IPS-18c (cell line): ENCODE data around the gene STK32B.

Experiments
- H3K4me3 ChIP-seq: 2 replicates; pipeline ENCODE4 v1.7.0; 2013; ENCODE audit warnings: low read depth, mild to moderate bottlenecking, low read length, moderate library complexity; ENCODE audit not compliant: insufficient read depth
- H3K9me3 ChIP-seq: one replicate; pipeline ENCODE4 v1.6.1; 2013; ENCODE audit warnings: mild to moderate bottlenecking, low read length, moderate library complexity; ENCODE audit not compliant: control insufficient read depth, insufficient read depth

STK32B gene

GRCh38 chr4:5395781-5396180 is 344.5 kb downstream of the STK32B start:
- H3K4me3 ChIP-seq: no peak overlapping the region

GRCh38 chr4:5398056-5398455 is 346.8 kb downstream of the STK32B start:
- Histone ChIP-seq H3K9me3 (no peaks in the 10 kb centered on the region), H3K4me3 (no peak overlapping the region)

More at GRCh38 chr4:5395781-5396180, 344.5 kb downstream of the STK32B start:
- no peaks in the 10 kb centered on the region for H3K9me3 ChIP-seq

GRCh38 chr4:5399124-5399523 is 347.8 kb downstream of the STK32B start:
- H3K4me3 ChIP-seq: no peak overlapping the region

GRCh38 chr4:5399790-5400421 is 348.6 kb downstream of the STK32B start:
- Histone ChIP-seq H3K9me3 (no peaks in the 10 kb centered on the region), H3K4me3 (no peak overlapping the region)

More at GRCh38 chr4:5399124-5399523, 347.8 kb downstream of the STK32B start:
- no peaks in the 10 kb centered on the region for H3K9me3 ChIP-seq

- no peak overlapping the region for H3K4me3 ChIP-seq
- H3K9me3 ChIP-seq: peaks cover 10% of the 10 kb centered on the region
Measured at GRCh38 chr4:5403746-5404497, 352.6 kb downstream of the STK32B start.

- H3K9me3 ChIP-seq: peaks cover 10% of the 10 kb centered on the region
- no peak overlapping the region for H3K4me3 ChIP-seq
Measured at GRCh38 chr4:5409237-5409636, 358.0 kb downstream of the STK32B start.

- H3K4me3 ChIP-seq: no peak overlapping the region
- H3K9me3 ChIP-seq: peaks cover 10% of the 10 kb centered on the region
Measured at GRCh38 chr4:5409972-5410618, 358.8 kb downstream of the STK32B start.

- no peak overlapping the region for H3K4me3 ChIP-seq
Measured at GRCh38 chr4:5412296-5412695, 361.0 kb downstream of the STK32B start.

GRCh38 chr4:5412751-5413150 is 361.5 kb downstream of the STK32B start:
- no peak overlapping the region for H3K4me3 ChIP-seq

More at GRCh38 chr4:5412296-5412695, 361.0 kb downstream of the STK32B start:
- H3K9me3 ChIP-seq: peaks cover 4% of the 10 kb centered on the region

GRCh38 chr4:5416637-5417036 is 365.4 kb downstream of the STK32B start:
- Histone ChIP-seq H3K4me3 (no peak overlapping the region), H3K9me3 (no peaks in the 10 kb centered on the region)

More at GRCh38 chr4:5412751-5413150, 361.5 kb downstream of the STK32B start:
- peaks cover 3% of the 10 kb centered on the region for H3K9me3 ChIP-seq

- Histone ChIP-seq H3K9me3 (peaks cover 4% of the 10 kb centered on the region), H3K4me3 (no peak overlapping the region)
Measured at GRCh38 chr4:5420266-5420665, 369.0 kb downstream of the STK32B start.

GRCh38 chr4:5421416-5421815 is 370.1 kb downstream of the STK32B start:
- H3K9me3 ChIP-seq: peaks cover 4% of the 10 kb centered on the region
- no peak overlapping the region for H3K4me3 ChIP-seq

- Histone ChIP-seq H3K9me3 (peaks cover 4% of the 10 kb centered on the region), H3K4me3 (no peak overlapping the region)
Measured at GRCh38 chr4:5422195-5422594, 370.9 kb downstream of the STK32B start.

- H3K9me3 ChIP-seq: peaks cover 4% of the 10 kb centered on the region
- H3K4me3 ChIP-seq: no peak overlapping the region
Measured at GRCh38 chr4:5423670-5424069, 372.4 kb downstream of the STK32B start.

- H3K4me3 ChIP-seq: no peak overlapping the region
- H3K9me3 ChIP-seq: peaks cover 4% of the 10 kb centered on the region
Measured at GRCh38 chr4:5424211-5424610, 372.9 kb downstream of the STK32B start.

GRCh38 chr4:5424901-5425300 is 373.6 kb downstream of the STK32B start:
- Histone ChIP-seq H3K9me3 (peaks cover 4% of the 10 kb centered on the region), H3K4me3 (no peak overlapping the region)

GRCh38 chr4:5429747-5430146 is 378.5 kb downstream of the STK32B start:
- H3K4me3 ChIP-seq: no peak overlapping the region
- no peaks in the 10 kb centered on the region for H3K9me3 ChIP-seq

- Histone ChIP-seq H3K9me3 (no peaks in the 10 kb centered on the region), H3K4me3 (no peak overlapping the region)
Measured at GRCh38 chr4:5433196-5433595, 381.9 kb downstream of the STK32B start.
